Activated CD4-positive, alpha-beta T cell treated with anti-CD3 and anti-CD28 coated beads, Interleukin-2, amount 50 U/mL, for 48 hours (primary cell): ENCODE results near the gene ZNF418.
"Not testable (repeated sequence)": the region's sequence is repeated elsewhere in the genome, so short reads cannot be mapped to it uniquely, and the experiment has no call there.

Experiments
- DNase-seq, 2 experiments: peaks; one replicate each; pipeline ENCODE4 v3.0.0-alpha.2; 2020

Gene ZNF418

GRCh38 chr19:57888560-57889231 lies 46.5 kb downstream of the ZNF418 start, which contains the start of gene ZNF814:
ZNF814 (minus strand) TSS chr19:57889037; CDS start chr19:57888802, 235 bp downstream.
- DNase-seq = peak; percentile 88 to 89

- DNase-seq = no peak
Measured at GRCh38 chr19:57888107-57888559, 47.1 kb downstream of the ZNF418 start.

- DNase-seq = no peak
Measured at GRCh38 chr19:57887195-57887941, 47.8 kb downstream of the ZNF418 start.

- DNase-seq = no peak
Measured at GRCh38 chr19:57886046-57886445, 49.2 kb downstream of the ZNF418 start.

- not testable (repeated sequence) for DNase-seq
Measured at GRCh38 chr19:57873883-57874799, 61.1 kb downstream of the ZNF418 start.

GRCh38 chr19:57872450-57872849 lies 62.8 kb downstream of the ZNF418 start:
- DNase-seq = no peak
